Ishikawa (cell line): ENCODE data around the gene ETV5.

Experiments used
- CEBPB ChIP-seq: IDR thresholded peaks from 2 replicates; pipeline ENCODE4 v1.6.1; 2012
- CREB1 ChIP-seq: IDR thresholded peaks from 2 replicates; pipeline ENCODE4 v1.6.1; 2012; ENCODE audit warnings: low read depth
- FOXM1 ChIP-seq: IDR thresholded peaks from 2 replicates; pipeline ENCODE4 v1.6.1; 2012; ENCODE audit warnings: low read depth, borderline replicate concordance
- NFIC ChIP-seq: IDR thresholded peaks from 2 replicates; pipeline ENCODE4 v1.6.1; 2012
- RAD21 ChIP-seq: IDR thresholded peaks from 2 replicates; pipeline ENCODE4 v1.6.1; 2012; ENCODE audit warnings: low read depth
- REST ChIP-seq: IDR thresholded peaks from 2 replicates; pipeline ENCODE4 v1.6.1; 2012; ENCODE audit warnings: low read depth, mild to moderate bottlenecking
- TAF1 ChIP-seq: IDR thresholded peaks from 2 replicates; pipeline ENCODE4 v1.6.1; 2012; ENCODE audit warnings: low read depth, mild to moderate bottlenecking
- TCF12 ChIP-seq: IDR thresholded peaks from 2 replicates; pipeline ENCODE4 v1.6.1; 2012; ENCODE audit warnings: low read depth
- USF1 ChIP-seq: IDR thresholded peaks from 2 replicates; pipeline ENCODE4 v1.6.1; 2012
- ZBTB7A ChIP-seq: IDR thresholded peaks from 2 replicates; pipeline ENCODE4 v1.6.1; 2012; ENCODE audit warnings: low read depth
- TF ChIP-seq, protein P1 (sequence below): IDR thresholded peaks from 2 replicates; pipeline ENCODE4 v1.6.1; 2012

DNA sequence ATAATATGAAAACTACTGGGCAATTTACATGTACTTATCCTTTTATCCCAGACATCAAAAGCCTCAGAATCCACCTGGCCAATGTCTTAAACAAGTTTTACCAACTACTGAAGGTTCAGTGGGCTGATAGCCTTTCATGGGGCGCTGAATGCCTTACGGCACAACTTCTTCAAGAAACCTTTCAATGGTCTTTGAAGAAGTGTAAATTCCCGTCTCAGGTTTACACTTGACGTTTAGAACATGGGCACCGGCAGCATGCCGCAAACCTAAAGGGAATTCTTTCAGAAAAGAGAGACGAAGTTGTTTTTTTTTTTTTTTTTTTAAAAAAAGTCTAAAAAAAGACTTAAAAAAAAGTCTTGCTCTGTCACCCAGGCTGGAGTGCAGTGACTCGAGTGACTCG is 39.7 kb downstream of the ETV5 start:
- TF ChIP-seq RAD21 (no peak), NFIC (no peak), USF1 (no peak), CEBPB (no peak), REST (no peak), CREB1 (no peak), ZBTB7A (no peak), TAF1 (no peak), TCF12 (no peak), FOXM1 (no peak)
- TF ChIP-seq, protein P1, sequence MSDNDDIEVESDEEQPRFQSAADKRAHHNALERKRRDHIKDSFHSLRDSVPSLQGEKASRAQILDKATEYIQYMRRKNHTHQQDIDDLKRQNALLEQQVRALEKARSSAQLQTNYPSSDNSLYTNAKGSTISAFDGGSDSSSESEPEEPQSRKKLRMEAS, result no peak
